Endothelial cell (in vitro differentiated cells): ENCODE results near the gene HAS3. TPM values are rescaled to one million over a fixed set of nuclear protein-coding genes. Genes with fewer than 3 reads are reported as not detected.

Source experiments
- DNase-seq: peaks from one replicate; pipeline ENCODE4 v3.0.0; 2021; ENCODE audit warnings: low spot score
- H3K27ac Mint-ChIP-seq: one replicate; pipeline ENCODE4 v1.8.0; 2021; ENCODE audit warnings: mixed read lengths, inconsistent platforms; ENCODE audit not compliant: unreplicated experiment
- H3K27me3 Mint-ChIP-seq: one replicate; pipeline ENCODE4 v1.8.0; 2021; ENCODE audit warnings: mild to moderate bottlenecking, moderate library complexity, mixed read lengths, inconsistent platforms; ENCODE audit not compliant: unreplicated experiment
- H3K36me3 Mint-ChIP-seq: one replicate; pipeline ENCODE4 v1.8.0; 2021; ENCODE audit warnings: mild to moderate bottlenecking, low read depth, mixed read lengths, inconsistent platforms; ENCODE audit not compliant: unreplicated experiment
- H3K4me1 Mint-ChIP-seq: one replicate; pipeline ENCODE4 v1.8.0; 2021; ENCODE audit warnings: mild to moderate bottlenecking, mixed read lengths, inconsistent platforms; ENCODE audit not compliant: unreplicated experiment
- H3K4me3 Mint-ChIP-seq: one replicate; pipeline ENCODE4 v1.8.0; 2021; ENCODE audit warnings: mild to moderate bottlenecking, mixed read lengths, inconsistent platforms; ENCODE audit not compliant: unreplicated experiment
- H3K9me3 Mint-ChIP-seq: one replicate; pipeline ENCODE4 v1.8.0; 2021; ENCODE audit warnings: mixed read lengths, inconsistent platforms; ENCODE audit not compliant: unreplicated experiment
- total RNA-seq: library from RNA; stranded (reverse); fragmentation: NEBNext Ultra II Directional; extraction: Animal tissue kit (Norgen Biotek cat#: 25700); gene quantifications from one replicate; pipeline ENCODE4 v1.2.1, GENCODE V29; 2021; ENCODE audit not compliant: unreplicated experiment
- TF ChIP-seq, protein P1 (sequence below): fragments of 200-600 bp; sonication (generic); IDR thresholded peaks from one replicate; pipeline ENCODE4 v1.5.0; 2021; ENCODE audit warnings: antibody characterized with exemption; ENCODE audit not compliant: unreplicated experiment

The HAS3 gene
- total RNA-seq, 1 donor from 2014 or later: 2.7 TPM

- peaks cover 3% of the 10 kb centered on the region for H3K27me3 Mint-ChIP-seq
- no peak overlapping the region for H3K27ac Mint-ChIP-seq
Measured at GRCh38 chr16:69093974-69094373, 11.5 kb upstream of the HAS3 start.

DNA sequence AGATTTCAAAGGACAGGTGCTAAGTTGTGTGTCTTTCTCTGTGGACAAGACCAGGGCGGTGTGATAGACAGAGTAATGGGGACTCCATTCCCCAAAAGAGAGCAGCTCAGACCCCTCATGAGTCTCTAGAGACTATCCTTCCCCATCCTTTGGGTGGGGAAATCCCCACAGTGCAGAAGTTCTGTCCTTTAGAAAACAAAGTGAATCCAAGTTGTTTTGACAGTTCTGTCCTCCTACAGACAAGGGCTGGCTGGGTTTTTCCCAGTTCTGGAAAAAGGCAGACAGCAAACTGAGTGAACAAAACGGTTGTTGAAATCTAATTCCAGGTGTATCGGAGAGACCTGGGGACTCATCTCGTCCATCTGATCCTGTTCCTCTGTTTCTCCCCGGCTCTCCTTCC lies 11.0 kb upstream of the HAS3 start:
- TF ChIP-seq, protein P1, sequence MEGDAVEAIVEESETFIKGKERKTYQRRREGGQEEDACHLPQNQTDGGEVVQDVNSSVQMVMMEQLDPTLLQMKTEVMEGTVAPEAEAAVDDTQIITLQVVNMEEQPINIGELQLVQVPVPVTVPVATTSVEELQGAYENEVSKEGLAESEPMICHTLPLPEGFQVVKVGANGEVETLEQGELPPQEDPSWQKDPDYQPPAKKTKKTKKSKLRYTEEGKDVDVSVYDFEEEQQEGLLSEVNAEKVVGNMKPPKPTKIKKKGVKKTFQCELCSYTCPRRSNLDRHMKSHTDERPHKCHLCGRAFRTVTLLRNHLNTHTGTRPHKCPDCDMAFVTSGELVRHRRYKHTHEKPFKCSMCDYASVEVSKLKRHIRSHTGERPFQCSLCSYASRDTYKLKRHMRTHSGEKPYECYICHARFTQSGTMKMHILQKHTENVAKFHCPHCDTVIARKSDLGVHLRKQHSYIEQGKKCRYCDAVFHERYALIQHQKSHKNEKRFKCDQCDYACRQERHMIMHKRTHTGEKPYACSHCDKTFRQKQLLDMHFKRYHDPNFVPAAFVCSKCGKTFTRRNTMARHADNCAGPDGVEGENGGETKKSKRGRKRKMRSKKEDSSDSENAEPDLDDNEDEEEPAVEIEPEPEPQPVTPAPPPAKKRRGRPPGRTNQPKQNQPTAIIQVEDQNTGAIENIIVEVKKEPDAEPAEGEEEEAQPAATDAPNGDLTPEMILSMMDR: no peak
- peaks cover 15% of the 10 kb centered on the region for H3K4me1 Mint-ChIP-seq
- H3K4me3 Mint-ChIP-seq: no peak overlapping the region
- no peaks in the 10 kb centered on the region for H3K9me3 Mint-ChIP-seq
- no peak for DNase-seq
- H3K27me3 Mint-ChIP-seq: peaks cover 2% of the 10 kb centered on the region
- H3K36me3 Mint-ChIP-seq: no peaks in the 10 kb centered on the region
- H3K27ac Mint-ChIP-seq: peak overlapping the region; percentile 48

More at GRCh38 chr16:69093974-69094373, 11.5 kb upstream of the HAS3 start:
- H3K4me1 Mint-ChIP-seq: peaks cover 21% of the 10 kb centered on the region
- no peak for DNase-seq
- no peaks in the 10 kb centered on the region for H3K36me3 Mint-ChIP-seq
- H3K9me3 Mint-ChIP-seq: no peaks in the 10 kb centered on the region
- TF ChIP-seq, protein P1: no peak
- no peak overlapping the region for H3K4me3 Mint-ChIP-seq

DNA sequence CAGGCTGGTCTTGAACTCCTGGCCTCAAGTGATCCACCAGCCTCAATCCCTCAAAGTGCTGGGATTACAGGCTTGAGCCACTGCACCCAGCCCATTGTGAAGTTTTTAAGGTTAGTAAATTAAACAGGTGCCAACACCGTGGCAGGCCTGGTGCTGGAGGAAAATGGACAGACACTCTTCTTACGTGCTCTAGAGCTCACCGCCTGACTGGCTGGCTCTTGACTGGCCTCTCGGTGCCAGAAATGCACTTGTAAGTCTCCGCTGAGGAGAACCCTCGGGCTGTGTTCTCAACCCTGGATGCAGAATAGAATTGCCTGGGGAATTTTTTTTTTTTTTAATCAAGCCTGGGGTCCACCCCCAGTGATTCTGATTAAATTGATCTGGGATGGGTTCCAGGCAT lies 10.3 kb upstream of the HAS3 start:
- peaks cover 12% of the 10 kb centered on the region for H3K4me1 Mint-ChIP-seq
- no peak overlapping the region for H3K4me3 Mint-ChIP-seq
- H3K36me3 Mint-ChIP-seq: no peaks in the 10 kb centered on the region
- H3K27ac Mint-ChIP-seq: no peak overlapping the region
- DNase-seq: no peak
- no peaks in the 10 kb centered on the region for H3K9me3 Mint-ChIP-seq
- peaks cover 2% of the 10 kb centered on the region for H3K27me3 Mint-ChIP-seq
- TF ChIP-seq, protein P1: no peak

DNA sequence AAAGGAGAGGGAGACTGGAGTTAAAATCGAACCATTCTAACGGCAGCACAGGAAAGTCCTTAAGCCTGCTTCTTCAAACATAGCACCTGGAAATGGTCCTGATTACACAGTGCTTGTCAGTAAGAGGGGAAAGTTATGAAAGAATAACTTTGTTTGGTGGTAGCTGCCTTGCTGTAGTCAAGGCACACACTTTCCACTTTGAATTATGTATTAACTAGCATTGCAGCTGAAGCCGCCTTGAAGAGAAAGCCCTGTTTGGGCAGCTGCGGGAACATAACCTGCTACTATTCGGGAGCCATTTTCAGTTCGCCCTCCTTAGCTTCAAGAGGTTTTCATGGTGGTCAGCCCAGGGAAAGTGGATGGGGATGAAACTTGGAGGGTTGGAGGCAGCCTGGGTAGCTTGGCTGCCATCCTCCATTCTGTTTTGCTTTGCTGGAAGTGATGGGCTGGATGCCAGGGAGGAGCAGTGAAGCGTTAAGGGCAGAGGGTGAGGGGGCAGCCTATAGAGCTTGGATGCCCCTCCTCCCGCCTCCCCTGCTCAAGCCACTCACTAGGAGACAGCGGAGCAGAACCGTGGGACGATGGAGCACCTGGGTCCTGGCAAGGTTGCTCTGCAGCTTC lies 5.3 kb upstream of the HAS3 start:
- Mint-ChIP-seq H3K27ac (no peak overlapping the region), H3K27me3 (peaks cover under 1% of the 10 kb centered on the region), H3K4me3 (no peak overlapping the region), H3K36me3 (no peaks in the 10 kb centered on the region), H3K9me3 (no peaks in the 10 kb centered on the region), H3K4me1 (peaks cover 3% of the 10 kb centered on the region)
- no peak for DNase-seq
- TF ChIP-seq, protein P1: no peak

DNA sequence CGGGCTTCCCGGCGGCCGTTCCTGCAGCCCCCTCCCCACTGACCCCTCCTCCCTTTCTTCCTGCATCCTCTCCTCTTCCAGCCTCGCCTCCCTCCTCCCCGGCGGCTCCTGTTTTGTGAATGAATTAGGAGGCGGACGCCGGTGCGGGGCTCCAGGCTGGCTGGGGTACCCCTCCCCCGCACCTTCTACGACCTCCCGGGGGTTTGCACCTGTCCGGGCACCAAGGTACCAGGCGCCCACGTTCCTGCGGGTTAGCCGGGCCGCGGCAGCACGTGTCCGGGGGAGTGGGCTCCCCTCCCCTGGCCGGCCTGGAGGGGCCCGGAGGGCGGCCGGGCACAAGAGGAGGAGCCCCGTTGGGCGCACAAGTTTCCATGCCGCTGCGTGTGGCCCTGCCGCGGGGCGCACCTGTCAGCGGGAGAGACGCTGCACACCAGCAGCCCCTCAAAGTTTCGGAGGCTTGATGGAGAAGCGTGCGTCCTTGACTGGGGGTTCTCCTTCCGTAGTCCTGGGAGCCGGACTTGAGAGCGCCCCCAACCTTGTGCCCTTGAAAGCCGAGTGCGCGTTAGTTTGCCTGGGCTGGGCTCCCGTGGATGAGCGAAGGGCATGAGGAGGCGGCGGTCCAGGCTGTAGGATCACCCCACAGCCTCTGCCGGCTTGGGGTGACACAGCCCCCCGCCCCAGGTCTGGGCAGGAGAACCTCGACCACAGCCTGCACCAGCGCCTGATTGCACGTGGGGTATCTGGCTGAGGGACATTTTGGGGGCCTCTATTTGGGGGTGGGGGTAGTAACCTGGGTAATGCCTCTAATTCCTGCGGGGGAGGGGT lies 1.2 kb downstream of the HAS3 start:
- peak overlapping the region; percentile 87 for H3K4me3 Mint-ChIP-seq
- no peaks in the 10 kb centered on the region for H3K9me3 Mint-ChIP-seq
- TF ChIP-seq, protein P1: no peak
- no peak for DNase-seq
- no peaks in the 10 kb centered on the region for H3K36me3 Mint-ChIP-seq
- H3K27ac Mint-ChIP-seq: no peak overlapping the region
- H3K4me1 Mint-ChIP-seq: peaks cover 19% of the 10 kb centered on the region
- H3K27me3 Mint-ChIP-seq: peaks cover 10% of the 10 kb centered on the region
